Measurements from ENCODE around the gene KLRF1.

The KLRF1 gene

DNA sequence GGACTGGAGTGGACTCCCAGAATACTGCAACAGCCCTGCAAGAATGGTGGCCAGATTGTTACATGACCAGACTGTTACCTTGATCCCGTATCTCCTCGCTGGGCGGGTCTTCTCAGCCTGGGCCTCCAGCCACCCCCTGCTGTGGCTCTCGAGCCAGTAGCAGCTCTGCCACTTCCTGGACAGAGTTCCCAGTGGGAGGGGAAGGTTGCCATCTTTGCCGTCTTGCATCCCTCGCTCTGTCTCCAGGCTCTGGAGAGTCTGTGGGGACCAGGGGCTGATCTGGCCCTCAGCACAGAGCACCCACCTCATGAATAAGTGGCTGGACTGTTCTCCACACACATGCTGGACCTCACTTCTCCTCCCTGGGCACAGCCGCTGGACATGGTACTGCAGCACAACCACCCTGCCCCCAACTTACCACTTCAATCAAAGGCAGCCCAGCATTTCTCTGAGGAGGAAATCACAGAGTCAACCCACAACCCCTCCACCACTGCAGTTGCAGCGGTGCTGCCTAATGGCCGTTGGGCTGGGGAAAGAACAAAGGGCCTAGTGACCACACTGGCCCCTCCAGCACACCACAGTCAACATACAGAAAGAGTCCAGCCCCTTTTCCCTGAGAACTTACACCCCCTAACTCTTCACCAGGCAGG is 6.9 kb upstream of the KLRF1 start:
- H2BK120ac ChIP-seq (ENCODE audit: low read depth, low read length) = no peak overlapping the region
- H4K91ac ChIP-seq (ENCODE audit: low read length) = no peak overlapping the region
- peak overlapping the region in 1 of 2 experiments; percentile 41 for H3K14ac ChIP-seq (ENCODE audit: low read length in 2 of 2)
- H3K4me3 ChIP-seq (ENCODE audit: insufficient read depth in 1 of 2, low read depth in 1 of 2, low read length in 2 of 2) = no peak overlapping the region
- WGBS = 89% methylated on average over 9 of the region's 9 CpGs
- no peak overlapping the region for H3K18ac ChIP-seq (ENCODE audit: low read depth in 1 of 2, low read length in 2 of 2)
- H3K9me3 ChIP-seq (ENCODE audit: control insufficient read depth, low read length) = no peaks in the 10 kb centered on the region
- H3K4me2 ChIP-seq (ENCODE audit: low read length, poor library complexity, severe bottlenecking) = no peak overlapping the region
- H3K79me1 ChIP-seq (replicated peaks; ENCODE audit: low read length, poor library complexity, severe bottlenecking) = no peaks in the 10 kb centered on the region
- no peak overlapping the region for H3K4ac ChIP-seq (ENCODE audit: low read depth in 1 of 2, low read length in 2 of 2)
- H3K27ac ChIP-seq (ENCODE audit: low read length, poor library complexity, severe bottlenecking) = no peak overlapping the region
- no peak overlapping the region for H3K9ac ChIP-seq (ENCODE audit: low read length)
- DNase-seq = no peak
- no peak overlapping the region for H4K8ac ChIP-seq (ENCODE audit: low read length)
- H3K36me3 ChIP-seq (ENCODE audit: control insufficient read depth in 1 of 2, insufficient read depth in 2 of 2, low read depth in 1 of 2, low read length in 2 of 2) = no peaks in the 10 kb centered on the region
- H2AFZ ChIP-seq (ENCODE audit: low read depth, low read length) = no peak overlapping the region
- no peaks in the 10 kb centered on the region for H3K4me1 ChIP-seq (ENCODE audit: control insufficient read depth, insufficient read depth, low read depth, low read length)
- H2BK5ac ChIP-seq (ENCODE audit: low read depth, low read length, poor library complexity, severe bottlenecking) = no peak overlapping the region
- H3K23ac ChIP-seq (ENCODE audit: low read length in 2 of 2) = no peak overlapping the region
- peaks cover 12 to 15% of the 10 kb centered on the region in 2 experiments for H3K27me3 ChIP-seq (ENCODE audit: control insufficient read depth in 1 of 2, insufficient read depth in 1 of 2, low read length in 2 of 2)
- H2AK5ac ChIP-seq (ENCODE audit: low read length, severe bottlenecking) = no peak overlapping the region
- H2BK12ac ChIP-seq (ENCODE audit: low read length in 2 of 2) = no peak overlapping the region
- no peak overlapping the region for H2BK15ac ChIP-seq (ENCODE audit: low read depth, poor library complexity, severe bottlenecking)

DNA sequence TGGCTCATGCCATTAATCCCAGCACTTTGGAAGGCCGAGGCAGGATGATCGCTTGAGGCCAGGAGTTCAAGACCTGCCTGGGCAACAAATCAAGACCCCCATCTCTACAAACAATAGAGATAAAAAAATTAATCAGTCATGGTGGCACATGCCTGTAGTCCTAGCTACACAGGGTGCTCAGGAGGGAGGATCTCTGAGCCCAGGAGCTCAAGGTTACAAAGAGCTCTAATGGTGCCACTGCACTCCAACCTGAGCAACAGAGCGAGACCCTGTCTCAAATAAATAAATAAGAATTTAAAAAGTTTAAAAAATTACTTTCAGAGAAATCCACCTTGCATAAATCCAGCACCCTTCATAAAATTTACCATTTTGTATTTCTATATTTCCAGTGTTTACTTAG is 2.2 kb downstream of the KLRF1 start:
- H3K9me3 ChIP-seq (ENCODE audit: control insufficient read depth, low read length) = no peaks in the 10 kb centered on the region
- H3K23ac ChIP-seq (ENCODE audit: low read length in 2 of 2) = no peak overlapping the region
- no peak overlapping the region for H4K8ac ChIP-seq (ENCODE audit: low read length)
- DNase-seq = no peak
- H3K36me3 ChIP-seq (ENCODE audit: control insufficient read depth in 1 of 2, insufficient read depth in 2 of 2, low read depth in 1 of 2, low read length in 2 of 2) = no peaks in the 10 kb centered on the region
- no peaks in the 10 kb centered on the region for H3K79me1 ChIP-seq (replicated peaks; ENCODE audit: low read length, poor library complexity, severe bottlenecking)
- H3K4me2 ChIP-seq (ENCODE audit: low read length, poor library complexity, severe bottlenecking) = no peak overlapping the region
- no peak overlapping the region for H2BK5ac ChIP-seq (ENCODE audit: low read depth, low read length, poor library complexity, severe bottlenecking)
- H2AFZ ChIP-seq (ENCODE audit: low read depth, low read length) = no peak overlapping the region
- no peak overlapping the region for H2BK12ac ChIP-seq (ENCODE audit: low read length in 2 of 2)
- no peak overlapping the region for H2BK120ac ChIP-seq (ENCODE audit: low read depth, low read length)
- H2AK5ac ChIP-seq (ENCODE audit: low read length, severe bottlenecking) = no peak overlapping the region
- H3K4me3 ChIP-seq (ENCODE audit: insufficient read depth in 1 of 2, low read depth in 1 of 2, low read length in 2 of 2) = no peak overlapping the region
- no peaks in the 10 kb centered on the region for H3K4me1 ChIP-seq (ENCODE audit: control insufficient read depth, insufficient read depth, low read depth, low read length)
- no peak overlapping the region for H4K91ac ChIP-seq (ENCODE audit: low read length)
- no peak overlapping the region for H3K9ac ChIP-seq (ENCODE audit: low read length)
- H3K27me3 ChIP-seq (ENCODE audit: control insufficient read depth in 1 of 2, insufficient read depth in 1 of 2, low read length in 2 of 2) = no peaks in the 10 kb centered on the region
- H3K18ac ChIP-seq (ENCODE audit: low read depth in 1 of 2, low read length in 2 of 2) = no peak overlapping the region
- no peak overlapping the region for H3K14ac ChIP-seq (ENCODE audit: low read length in 2 of 2)
- H2BK15ac ChIP-seq (ENCODE audit: low read depth, poor library complexity, severe bottlenecking) = no peak overlapping the region
- WGBS = 97% methylated on average over 2 of the region's 3 CpGs
- no peak overlapping the region for H3K4ac ChIP-seq (ENCODE audit: low read depth in 1 of 2, low read length in 2 of 2)
- H3K27ac ChIP-seq (ENCODE audit: low read length, poor library complexity, severe bottlenecking) = no peak overlapping the region

DNA sequence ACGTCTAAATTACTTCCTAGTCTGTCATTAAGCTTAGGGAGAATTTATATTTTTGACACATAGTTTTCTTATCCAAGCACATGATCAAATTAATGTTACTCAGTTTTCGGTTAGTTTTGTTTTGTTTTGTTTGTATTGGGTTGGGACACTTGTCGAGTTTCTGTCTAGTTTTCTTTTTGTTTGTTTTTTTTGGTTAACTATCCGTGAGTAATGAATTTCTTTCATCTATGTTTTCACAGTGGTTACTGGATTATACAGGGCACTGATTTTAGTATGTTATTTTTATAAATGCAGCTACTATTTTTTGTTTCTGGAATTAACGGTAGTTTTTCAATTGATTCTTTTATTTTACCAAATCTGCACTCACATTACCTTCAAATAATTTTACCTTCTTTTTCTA is 2.7 kb downstream of the KLRF1 start:
- Histone ChIP-seq H3K79me1 (replicated peaks; ENCODE audit: low read length, poor library complexity, severe bottlenecking) (no peaks in the 10 kb centered on the region), H3K4me3 (ENCODE audit: insufficient read depth in 1 of 2, low read depth in 1 of 2, low read length in 2 of 2) (no peak overlapping the region), H3K18ac (ENCODE audit: low read depth in 1 of 2, low read length in 2 of 2) (no peak overlapping the region), H3K9ac (ENCODE audit: low read length) (no peak overlapping the region), H3K9me3 (ENCODE audit: control insufficient read depth, low read length) (no peaks in the 10 kb centered on the region), H4K91ac (ENCODE audit: low read length) (no peak overlapping the region), H2BK15ac (ENCODE audit: low read depth, poor library complexity, severe bottlenecking) (no peak overlapping the region), H2AK5ac (ENCODE audit: low read length, severe bottlenecking) (no peak overlapping the region), H2BK120ac (ENCODE audit: low read depth, low read length) (no peak overlapping the region), H4K8ac (ENCODE audit: low read length) (no peak overlapping the region), H2BK12ac (ENCODE audit: low read length in 2 of 2) (no peak overlapping the region), H3K27ac (ENCODE audit: low read length, poor library complexity, severe bottlenecking) (no peak overlapping the region), H3K14ac (ENCODE audit: low read length in 2 of 2) (no peak overlapping the region), H3K4ac (ENCODE audit: low read depth in 1 of 2, low read length in 2 of 2) (no peak overlapping the region), H3K4me1 (ENCODE audit: control insufficient read depth, insufficient read depth, low read depth, low read length) (no peaks in the 10 kb centered on the region), H2BK5ac (ENCODE audit: low read depth, low read length, poor library complexity, severe bottlenecking) (no peak overlapping the region), H3K36me3 (ENCODE audit: control insufficient read depth in 1 of 2, insufficient read depth in 2 of 2, low read depth in 1 of 2, low read length in 2 of 2) (no peaks in the 10 kb centered on the region), H2AFZ (ENCODE audit: low read depth, low read length) (no peak overlapping the region), H3K4me2 (ENCODE audit: low read length, poor library complexity, severe bottlenecking) (no peak overlapping the region), H3K27me3 (ENCODE audit: control insufficient read depth in 1 of 2, insufficient read depth in 1 of 2, low read length in 2 of 2) (no peaks in the 10 kb centered on the region), H3K23ac (ENCODE audit: low read length in 2 of 2) (no peak overlapping the region)
- no peak for DNase-seq
- 63% methylated on average over 2 of the region's 5 CpGs for WGBS

DNA sequence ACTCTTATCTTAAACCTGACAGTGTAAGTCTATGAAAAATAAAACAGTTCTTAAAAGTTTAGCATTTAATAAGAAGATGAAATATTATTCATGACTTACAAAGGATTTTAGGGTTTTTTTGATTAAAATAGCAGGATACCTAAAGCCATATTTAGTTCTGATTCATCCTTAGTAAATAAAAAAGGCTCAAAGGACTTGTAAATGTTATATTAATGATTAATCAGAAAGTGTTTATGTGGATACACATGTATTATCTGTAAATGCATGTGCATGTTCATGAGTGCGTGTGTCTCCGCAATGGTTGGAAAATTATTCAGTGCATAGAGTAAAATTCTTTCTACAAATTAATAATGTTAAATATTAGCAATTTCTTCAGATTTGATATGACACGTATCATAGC is 4.4 kb downstream of the KLRF1 start:
- Histone ChIP-seq H3K4ac (ENCODE audit: low read depth in 1 of 2, low read length in 2 of 2) (no peak overlapping the region), H2BK15ac (ENCODE audit: low read depth, poor library complexity, severe bottlenecking) (no peak overlapping the region), H3K4me1 (ENCODE audit: control insufficient read depth, insufficient read depth, low read depth, low read length) (no peaks in the 10 kb centered on the region), H4K91ac (ENCODE audit: low read length) (no peak overlapping the region), H2AK5ac (ENCODE audit: low read length, severe bottlenecking) (no peak overlapping the region), H2BK5ac (ENCODE audit: low read depth, low read length, poor library complexity, severe bottlenecking) (no peak overlapping the region), H3K36me3 (ENCODE audit: control insufficient read depth in 1 of 2, insufficient read depth in 2 of 2, low read depth in 1 of 2, low read length in 2 of 2) (no peaks in the 10 kb centered on the region), H4K8ac (ENCODE audit: low read length) (no peak overlapping the region), H3K14ac (ENCODE audit: low read length in 2 of 2) (no peak overlapping the region), H3K79me1 (replicated peaks; ENCODE audit: low read length, poor library complexity, severe bottlenecking) (no peaks in the 10 kb centered on the region), H3K4me2 (ENCODE audit: low read length, poor library complexity, severe bottlenecking) (no peak overlapping the region), H3K23ac (ENCODE audit: low read length in 2 of 2) (no peak overlapping the region), H2BK120ac (ENCODE audit: low read depth, low read length) (no peak overlapping the region), H3K9ac (ENCODE audit: low read length) (no peak overlapping the region), H3K27me3 (ENCODE audit: control insufficient read depth in 1 of 2, insufficient read depth in 1 of 2, low read length in 2 of 2) (no peaks in the 10 kb centered on the region), H2AFZ (ENCODE audit: low read depth, low read length) (no peak overlapping the region), H3K9me3 (ENCODE audit: control insufficient read depth, low read length) (no peaks in the 10 kb centered on the region), H3K27ac (ENCODE audit: low read length, poor library complexity, severe bottlenecking) (no peak overlapping the region), H3K18ac (ENCODE audit: low read depth in 1 of 2, low read length in 2 of 2) (no peak overlapping the region), H2BK12ac (ENCODE audit: low read length in 2 of 2) (no peak overlapping the region), H3K4me3 (ENCODE audit: insufficient read depth in 1 of 2, low read depth in 1 of 2, low read length in 2 of 2) (no peak overlapping the region)
- WGBS = no CpG with 5 or more reads among the region's 3 CpGs
- DNase-seq = no peak

Data from mesenchymal stem cell (in vitro differentiated cells and primary cell).